Left kidney (tissue), 8 donors: ENCODE data around the gene COMMD9. TPM values are rescaled to one million over a fixed set of nuclear protein-coding genes. Genes with fewer than 3 reads are reported as not detected.
"Not testable (repeated sequence)": the region's sequence is repeated elsewhere in the genome, so short reads cannot be mapped to it uniquely, and the experiment has no call there.

Experiments
- DNase-seq: peaks from one replicate; pipeline ENCODE4 v3.0.0-alpha.2; 2013
- long read RNA-seq, 8 donors: transcript quantifications; one replicate each; lab custom pipeline, GENCODE V29; 2026
- polyA plus RNA-seq: library from polyadenylated mRNA; unstranded; fragments of 120-200 nt; gene quantifications from one replicate; pipeline ENCODE4 v1.2.1, GENCODE V29; 2013; ENCODE audit not compliant: insufficient read length

Gene COMMD9
- polyA plus RNA-seq = 83.7 TPM
- long read RNA-seq, donor 1, transcript COMMD9-201 (6 exons, 2,954 nt) = major isoform, 27 of 32 reads
- long read RNA-seq, donor 1, partial matches to known transcripts = 0 of 32 reads
- long read RNA-seq, donor 1, other reads (novel, unspliced or antisense) = 0 of 32 reads
- long read RNA-seq, donor 2, transcript COMMD9-201 (6 exons, 2,954 nt) = major isoform, 16 of 19 reads
- long read RNA-seq, donor 2, partial matches to known transcripts = 0 of 19 reads
- long read RNA-seq, donor 2, other reads (novel, unspliced or antisense) = 0 of 19 reads
- long read RNA-seq, donor 3, transcript COMMD9-201 (6 exons, 2,954 nt) = major isoform, 23 of 25 reads
- long read RNA-seq, donor 3, partial matches to known transcripts = 0 of 25 reads
- long read RNA-seq, donor 3, other reads (novel, unspliced or antisense) = 0 of 25 reads
- long read RNA-seq, donor 4, partial matches to known transcripts = 0 of 3 reads
- long read RNA-seq, donor 4, other reads (novel, unspliced or antisense) = 0 of 3 reads
- long read RNA-seq, donor 5, transcript COMMD9-201 (6 exons, 2,954 nt) = major isoform, 35 of 45 reads
- long read RNA-seq, donor 5, partial matches to known transcripts = 7 of 45 reads
- long read RNA-seq, donor 5, other reads (novel, unspliced or antisense) = 0 of 45 reads
- long read RNA-seq, donor 6, transcript COMMD9-201 (6 exons, 2,954 nt) = major isoform, 18 of 23 reads
- long read RNA-seq, donor 6, partial matches to known transcripts = 0 of 23 reads
- long read RNA-seq, donor 6, other reads (novel, unspliced or antisense) = 0 of 23 reads
- long read RNA-seq, donor 7, transcript COMMD9-201 (6 exons, 2,954 nt) = major isoform, 38 of 42 reads
- long read RNA-seq, donor 7, partial matches to known transcripts = 0 of 42 reads
- long read RNA-seq, donor 7, other reads (novel, unspliced or antisense) = 0 of 42 reads
- long read RNA-seq, donor 8, transcript COMMD9-201 (6 exons, 2,954 nt) = major isoform, 8 of 10 reads
- long read RNA-seq, donor 8, partial matches to known transcripts = 0 of 10 reads
- long read RNA-seq, donor 8, other reads (novel, unspliced or antisense) = 0 of 10 reads

- peak; percentile 87 for DNase-seq
These were observed at the start of gene COMMD9 for GRCh38 chr11:36289226-36289852. TSS of gene COMMD9 (minus strand) at chr11:36289424. CDS start at chr11:36289412, 12 bp downstream.

GRCh38 chr11:36333897-36334296, 44.7 kb upstream of the COMMD9 start:
- DNase-seq = no peak

- no peak for DNase-seq
These were observed 44.2 kb upstream of the COMMD9 start for GRCh38 chr11:36333468-36333867.

GRCh38 chr11:36330411-36330810, 41.2 kb upstream of the COMMD9 start:
- no peak for DNase-seq

- DNase-seq = no peak
These were observed 39.9 kb upstream of the COMMD9 start for GRCh38 chr11:36328966-36329673.

GRCh38 chr11:36326524-36327419, 37.5 kb upstream of the COMMD9 start:
- DNase-seq = no peak

- not testable (repeated sequence) for DNase-seq
These were observed 36.2 kb upstream of the COMMD9 start for GRCh38 chr11:36325403-36325802.

GRCh38 chr11:36324956-36325355, 35.7 kb upstream of the COMMD9 start:
- not testable (repeated sequence) for DNase-seq

GRCh38 chr11:36317992-36318391, 28.8 kb upstream of the COMMD9 start:
- DNase-seq = no peak

GRCh38 chr11:36316049-36316448, 26.8 kb upstream of the COMMD9 start:
- DNase-seq = no peak

GRCh38 chr11:36314434-36314767, 25.2 kb upstream of the COMMD9 start:
- no peak for DNase-seq

GRCh38 chr11:36313750-36314433, 24.7 kb upstream of the COMMD9 start:
- no peak for DNase-seq

- no peak for DNase-seq
These were observed 23.6 kb upstream of the COMMD9 start for GRCh38 chr11:36312611-36313472.

- no peak for DNase-seq
These were observed 22.8 kb upstream of the COMMD9 start for GRCh38 chr11:36311926-36312595.

- no peak for DNase-seq
These were observed 20.6 kb upstream of the COMMD9 start for GRCh38 chr11:36309779-36310178.

GRCh38 chr11:36308577-36308976, 19.4 kb upstream of the COMMD9 start:
- DNase-seq = no peak

GRCh38 chr11:36306888-36307287, 17.7 kb upstream of the COMMD9 start:
- DNase-seq = peak; percentile 54

GRCh38 chr11:36305047-36305446, 15.8 kb upstream of the COMMD9 start:
- DNase-seq = no peak
